Large intestine (tissue), 3 donors: ENCODE results near the gene COL8A2. TPM values are rescaled to one million over a fixed set of nuclear protein-coding genes. Genes with fewer than 3 reads are reported as not detected.

ENCODE experiments used
- DNase-seq, 2 donors: peaks; one replicate each; pipeline versions ENCODE4 v3.0.0 to v3.0.0-alpha.2; 2013
- H3K27ac ChIP-seq: one replicate; pipeline ENCODE4 v1.5.1; 2013; ENCODE audit warnings: low read length
- H3K27me3 ChIP-seq: 2 replicates; pipeline ENCODE4 v1.6.1; 2013; ENCODE audit warnings: low read length; ENCODE audit not compliant: control insufficient read depth, insufficient read depth
- H3K36me3 ChIP-seq: 2 replicates; pipeline ENCODE4 v1.6.1; 2013; ENCODE audit warnings: low read length; ENCODE audit not compliant: control insufficient read depth, insufficient read depth
- H3K4me1 ChIP-seq: one replicate; pipeline ENCODE4 v1.6.1; 2013; ENCODE audit warnings: low read length; ENCODE audit not compliant: control insufficient read depth, insufficient read depth
- H3K4me3 ChIP-seq: one replicate; pipeline ENCODE4 v1.5.1; 2013; ENCODE audit warnings: low read length
- H3K9me3 ChIP-seq: one replicate; pipeline ENCODE4 v1.6.1; 2013; ENCODE audit warnings: mild to moderate bottlenecking, low read depth, low read length, moderate library complexity; ENCODE audit not compliant: control insufficient read depth
- WGBS: methylation state at CpG from one replicate; pipeline ENCODE4 v1.1.5; 2013; ENCODE audit warnings: low lambda C conversion rate; ENCODE audit not compliant: insufficient coverage; 5-methylcytosine and 5-hydroxymethylcytosine counted together
- polyA plus RNA-seq: library from polyadenylated mRNA; unstranded; fragments of 120-200 nt; gene quantifications from one replicate; pipeline ENCODE4 v1.2.1, GENCODE V29; 2013

Gene COL8A2
- polyA plus RNA-seq, 1 donor = 1.8 TPM

GRCh38 chr1:36135330-36135667, 10.3 kb upstream of the COL8A2 start:
- H3K27ac ChIP-seq = no peak overlapping the region
- no CpG with 5 or more reads among the region's 6 CpGs for WGBS
- H3K9me3 ChIP-seq = no peaks in the 10 kb centered on the region

GRCh38 chr1:36134505-36135329, 9.7 kb upstream of the COL8A2 start:
- Histone ChIP-seq H3K27me3 (no peaks in the 10 kb centered on the region), H3K27ac (no peak overlapping the region), H3K9me3 (no peaks in the 10 kb centered on the region), H3K4me3 (no peak overlapping the region), H3K36me3 (peaks cover 36% of the 10 kb centered on the region), H3K4me1 (peaks cover 6% of the 10 kb centered on the region)
- WGBS = no CpG with 5 or more reads among the region's 7 CpGs
- no peak for DNase-seq

More at GRCh38 chr1:36135330-36135667, 10.3 kb upstream of the COL8A2 start:
- H3K4me3 ChIP-seq = no peak overlapping the region
- no peak for DNase-seq
- peaks cover 42% of the 10 kb centered on the region for H3K36me3 ChIP-seq
- no peaks in the 10 kb centered on the region for H3K27me3 ChIP-seq
- H3K4me1 ChIP-seq = peaks cover 6% of the 10 kb centered on the region

GRCh38 chr1:36134031-36134430, 9.0 kb upstream of the COL8A2 start:
- no peak overlapping the region for H3K27ac ChIP-seq
- H3K9me3 ChIP-seq = no peaks in the 10 kb centered on the region
- H3K4me1 ChIP-seq = peaks cover 6% of the 10 kb centered on the region
- no CpG with 5 or more reads among the region's 6 CpGs for WGBS
- no peaks in the 10 kb centered on the region for H3K27me3 ChIP-seq
- H3K4me3 ChIP-seq = no peak overlapping the region
- H3K36me3 ChIP-seq = peaks cover 30% of the 10 kb centered on the region
- no peak for DNase-seq

GRCh38 chr1:36133484-36133883, 8.5 kb upstream of the COL8A2 start:
- Histone ChIP-seq H3K27ac (no peak overlapping the region), H3K4me1 (peaks cover 6% of the 10 kb centered on the region), H3K36me3 (peaks cover 26% of the 10 kb centered on the region), H3K4me3 (no peak overlapping the region), H3K27me3 (no peaks in the 10 kb centered on the region), H3K9me3 (no peaks in the 10 kb centered on the region)
- WGBS = no CpG with 5 or more reads among the region's 3 CpGs
- DNase-seq = peak; percentile 89 to 94

GRCh38 chr1:36132029-36132428, 7.0 kb upstream of the COL8A2 start:
- H3K9me3 ChIP-seq = no peaks in the 10 kb centered on the region
- H3K27me3 ChIP-seq = peaks cover 2% of the 10 kb centered on the region
- H3K4me3 ChIP-seq = no peak overlapping the region
- DNase-seq = no peak
- peaks cover 19% of the 10 kb centered on the region for H3K4me1 ChIP-seq
- no peak overlapping the region for H3K27ac ChIP-seq
- H3K36me3 ChIP-seq = peaks cover 12% of the 10 kb centered on the region
- no CpG with 5 or more reads among the region's 3 CpGs for WGBS

- Histone ChIP-seq H3K36me3 (no peaks in the 10 kb centered on the region), H3K27ac (no peak overlapping the region), H3K4me1 (peaks cover 16% of the 10 kb centered on the region), H3K9me3 (no peaks in the 10 kb centered on the region), H3K4me3 (no peak overlapping the region), H3K27me3 (peaks cover 23% of the 10 kb centered on the region)
- DNase-seq = no peak
- WGBS = no CpG with 5 or more reads among the region's 3 CpGs
Observed at GRCh38 chr1:36128905-36129206, 3.8 kb upstream of the COL8A2 start.

- peaks cover 29% of the 10 kb centered on the region for H3K27me3 ChIP-seq
- no peak overlapping the region for H3K27ac ChIP-seq
- peaks cover 13% of the 10 kb centered on the region for H3K4me1 ChIP-seq
- peak; percentile 31 to 73 for DNase-seq
- no peaks in the 10 kb centered on the region for H3K9me3 ChIP-seq
- no CpG with 5 or more reads among the region's 11 CpGs for WGBS
- no peak overlapping the region for H3K4me3 ChIP-seq
- H3K36me3 ChIP-seq = no peaks in the 10 kb centered on the region
Observed at GRCh38 chr1:36128126-36128904, 3.3 kb upstream of the COL8A2 start.

- Histone ChIP-seq H3K36me3 (no peaks in the 10 kb centered on the region), H3K4me3 (no peak overlapping the region), H3K27me3 (peaks cover 41% of the 10 kb centered on the region), H3K4me1 (peaks cover 13% of the 10 kb centered on the region), H3K9me3 (no peaks in the 10 kb centered on the region), H3K27ac (no peak overlapping the region)
- no peak for DNase-seq
- no CpG with 5 or more reads among the region's 7 CpGs for WGBS
Observed at GRCh38 chr1:36126797-36127500, 1.9 kb upstream of the COL8A2 start.

- Histone ChIP-seq H3K27ac (no peak overlapping the region), H3K27me3 (peaks cover 41% of the 10 kb centered on the region), H3K4me1 (peaks cover 13% of the 10 kb centered on the region), H3K9me3 (no peaks in the 10 kb centered on the region), H3K4me3 (no peak overlapping the region), H3K36me3 (no peaks in the 10 kb centered on the region)
- no peak for DNase-seq
- WGBS = no CpG with 5 or more reads among the region's 21 CpGs
Observed at GRCh38 chr1:36126005-36126716, 1.1 kb upstream of the COL8A2 start.
